ENCODE measurements around the gene DOK4. TPM values are rescaled to one million over a fixed set of nuclear protein-coding genes. Genes with fewer than 3 reads are reported as not detected.
A peak's percentile ranks its signal among the peaks of the same experiment; 100 is the strongest.

Gene DOK4
- total RNA-seq, 4 donors from 2014 or later, result 1.8 to 31.6 (median 24.5) TPM

DNA sequence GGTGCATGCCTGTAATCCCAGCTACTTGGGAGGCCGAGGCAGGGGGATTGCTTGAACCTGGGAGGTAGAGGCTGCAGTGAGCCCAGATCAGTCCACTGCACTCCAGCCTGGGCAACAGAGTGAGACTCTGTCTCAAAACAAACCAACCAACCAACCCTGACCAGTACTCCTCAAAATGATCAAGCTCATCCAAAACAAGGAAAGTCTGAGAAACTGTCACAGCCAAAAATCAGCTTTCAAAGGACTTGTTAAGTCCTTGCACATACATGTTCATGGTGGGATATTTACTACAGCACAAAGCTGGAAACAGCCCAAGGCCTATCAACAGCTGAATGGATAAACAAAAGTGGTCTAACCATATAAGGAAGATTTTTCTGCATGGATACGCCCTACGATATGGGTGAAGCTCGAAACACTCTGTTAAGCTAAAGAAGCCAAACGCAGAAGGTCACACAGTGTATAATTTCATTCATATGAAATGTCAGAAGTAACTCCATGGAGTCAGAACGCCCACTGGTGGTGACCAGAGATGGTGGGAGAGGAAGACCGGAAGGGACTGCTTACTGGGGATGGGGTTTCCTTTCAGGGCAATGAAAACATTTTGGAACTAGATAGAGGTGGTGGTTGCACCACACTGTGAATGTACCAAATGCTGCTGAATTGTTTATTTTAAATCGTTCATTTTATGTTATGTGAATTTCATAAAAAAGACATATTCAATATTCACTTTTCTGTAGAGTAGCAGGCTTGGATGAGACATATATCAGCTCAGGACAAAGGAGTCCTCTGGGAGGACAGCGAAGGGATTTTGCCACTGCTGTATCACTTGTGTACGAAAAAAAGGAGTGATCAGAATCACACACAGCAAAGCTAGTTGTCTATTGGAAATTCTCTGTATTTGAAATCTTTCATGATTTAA lies 64.0 kb downstream of the DOK4 start:
- DNase-seq, result peak; percentile 55
- TF ChIP-seq POLR2A (IDR thresholded peaks at IDR 0.05), result no peak
- TF ChIP-seq, protein P1, sequence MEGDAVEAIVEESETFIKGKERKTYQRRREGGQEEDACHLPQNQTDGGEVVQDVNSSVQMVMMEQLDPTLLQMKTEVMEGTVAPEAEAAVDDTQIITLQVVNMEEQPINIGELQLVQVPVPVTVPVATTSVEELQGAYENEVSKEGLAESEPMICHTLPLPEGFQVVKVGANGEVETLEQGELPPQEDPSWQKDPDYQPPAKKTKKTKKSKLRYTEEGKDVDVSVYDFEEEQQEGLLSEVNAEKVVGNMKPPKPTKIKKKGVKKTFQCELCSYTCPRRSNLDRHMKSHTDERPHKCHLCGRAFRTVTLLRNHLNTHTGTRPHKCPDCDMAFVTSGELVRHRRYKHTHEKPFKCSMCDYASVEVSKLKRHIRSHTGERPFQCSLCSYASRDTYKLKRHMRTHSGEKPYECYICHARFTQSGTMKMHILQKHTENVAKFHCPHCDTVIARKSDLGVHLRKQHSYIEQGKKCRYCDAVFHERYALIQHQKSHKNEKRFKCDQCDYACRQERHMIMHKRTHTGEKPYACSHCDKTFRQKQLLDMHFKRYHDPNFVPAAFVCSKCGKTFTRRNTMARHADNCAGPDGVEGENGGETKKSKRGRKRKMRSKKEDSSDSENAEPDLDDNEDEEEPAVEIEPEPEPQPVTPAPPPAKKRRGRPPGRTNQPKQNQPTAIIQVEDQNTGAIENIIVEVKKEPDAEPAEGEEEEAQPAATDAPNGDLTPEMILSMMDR (IDR thresholded peaks at IDR 0.05), result peak; percentile 58 to 72 (median 66)
- Histone ChIP-seq H3K27me3 (no peaks in the 10 kb centered on the region), H3K4me1 (no peaks in the 10 kb centered on the region), H3K36me3 (no peaks in the 10 kb centered on the region), H3K27ac (peak overlapping the region; percentile 52 to 58), H3K4me3 (no peak overlapping the region), H3K9me3 (no peaks in the 10 kb centered on the region)
- intact Hi-C loops (cut with DNase I; ENCODE audit: low total_unique reads), result no loop called here

Other genes starting within 250 kb of the DOK4 start
- gene ARL2BP, start 241.2 kb downstream of the DOK4 start, total RNA-seq, result 100 to 1,000 TPM in 1 of 4 donors, 10 to 100 TPM in 3; 40.9 to 110 (median 57.8) TPM
- gene PLLP, start 201.8 kb downstream of the DOK4 start, total RNA-seq, result 10 to 100 TPM in 1 of 4 donors, 1 to 10 TPM in 2, not detected in 1; 2.6 to 19.1 (median 6.2) TPM
- gene CCL22, start 127.7 kb downstream of the DOK4 start, total RNA-seq, result not detected
- gene CX3CL1, start 114.0 kb downstream of the DOK4 start, total RNA-seq, result 10 to 100 TPM in 2 of 4 donors, 1 to 10 TPM in 2; 1.0 to 31.2 (median 7.1) TPM
- gene CCL17, start 81.7 kb downstream of the DOK4 start, total RNA-seq, result not detected
- gene CIAPIN1, start 39.1 kb downstream of the DOK4 start, total RNA-seq, result 10 to 100 TPM in 3 of 4 donors, 1 to 10 TPM in 1; 9.7 to 49.0 (median 26.7) TPM
- gene COQ9, start 39.0 kb downstream of the DOK4 start, total RNA-seq, result 10 to 100 TPM; 11.5 to 39.1 (median 23.6) TPM
- 100 to 1,000 TPM in 2 of 4 donors, 10 to 100 TPM in 2; 64.3 to 460 (median 104) TPM for gene POLR2C, start 23.8 kb downstream of the DOK4 start, total RNA-seq
- 10 to 100 TPM in 3 of 4 donors, 1 to 10 TPM in 1; 8.7 to 23.6 (median 22.0) TPM for gene CCDC102A, start 50.1 kb upstream of the DOK4 start, total RNA-seq
- 1 to 10 TPM in 1 of 4 donors, under 1 TPM in 2, not detected in 1; 0.14 to 1.5 (median 0.76) TPM for gene ADGRG5, start 56.1 kb upstream of the DOK4 start, total RNA-seq
- 10 to 100 TPM in 1 of 4 donors, 1 to 10 TPM in 3; 6.5 to 87.0 (median 7.8) TPM for gene ADGRG1, start 142.1 kb upstream of the DOK4 start, total RNA-seq
- gene ADGRG3, start 181.8 kb upstream of the DOK4 start, total RNA-seq, result 1 to 10 TPM in 3 of 4 donors, not detected in 1; 1.0 to 3.2 (median 2.5) TPM
- 1 to 10 TPM in 1 of 4 donors, under 1 TPM in 1, not detected in 2; 0.18 to 5.4 TPM for gene DRC7, start 208.3 kb upstream of the DOK4 start, total RNA-seq
- 10 to 100 TPM; 13.3 to 27.4 (median 18.1) TPM for gene KATNB1, start 249.3 kb upstream of the DOK4 start, total RNA-seq

Measured in uterus (tissue), 4 donors.